SW480 (cell line): ENCODE data around the gene GTF2IRD1.
A peak's percentile ranks its signal among the peaks of the same experiment; 100 is the strongest.
"Not testable (repeated sequence)": the region's sequence is repeated elsewhere in the genome, so short reads cannot be mapped to it uniquely, and the experiment has no call there.

ENCODE experiments used
- DNase-seq: peaks from one replicate; pipeline ENCODE4 v3.0.0-alpha.2; 2016; ENCODE audit warnings: low spot score

Gene GTF2IRD1

DNA sequence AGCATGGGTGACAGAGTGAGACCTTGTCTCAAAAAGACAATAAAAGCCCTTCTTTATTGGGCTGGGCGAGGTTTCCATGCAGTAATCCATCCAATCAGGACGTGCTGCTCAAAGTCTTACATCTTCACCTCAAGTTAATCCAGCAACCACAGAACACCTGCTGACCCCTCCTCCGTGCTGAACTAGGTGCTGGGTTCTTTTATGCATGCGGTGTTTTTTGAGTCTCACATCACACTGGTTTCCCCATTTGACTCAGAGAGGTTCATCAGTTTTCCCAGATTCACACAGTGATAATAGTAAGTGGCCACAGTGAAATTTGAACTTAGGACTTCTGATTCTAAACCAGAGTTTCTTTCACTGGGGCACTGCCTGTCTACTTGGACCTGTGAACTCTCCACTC is 145.5 kb downstream of the GTF2IRD1 start:
- no peak for DNase-seq

DNA sequence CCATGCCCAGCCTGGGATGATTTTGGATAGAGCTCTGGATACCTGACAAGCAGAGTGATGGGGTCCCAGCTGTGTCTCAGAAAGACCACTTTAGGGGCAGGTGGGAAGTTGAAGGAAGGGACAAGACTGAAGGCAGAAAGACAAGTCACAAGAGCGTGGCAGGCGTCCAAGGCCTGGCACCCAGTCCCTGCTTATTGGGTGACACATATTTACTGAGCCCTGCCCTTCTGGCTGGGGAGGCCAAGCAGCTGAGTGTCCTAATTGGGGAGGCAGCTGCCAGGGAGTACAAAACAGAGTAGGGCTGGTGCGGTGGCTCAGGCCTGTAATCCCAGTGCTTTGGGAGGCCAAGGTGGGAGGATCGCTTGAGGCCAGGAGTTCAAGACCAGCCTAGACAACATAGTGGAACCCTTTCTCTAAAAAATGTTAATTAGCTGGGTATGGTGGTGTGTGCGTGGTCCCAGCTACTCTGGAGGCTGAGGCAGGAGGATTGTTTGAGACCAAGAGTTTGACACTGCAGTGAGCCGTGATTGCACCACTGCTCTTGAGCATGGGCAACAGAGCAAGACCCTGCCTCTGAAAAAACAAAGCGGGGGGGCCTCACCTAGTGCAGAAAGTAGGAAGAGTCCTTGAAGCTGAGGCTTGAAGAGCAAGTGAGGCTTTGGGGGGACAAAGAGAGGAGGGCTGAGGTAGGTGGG is 150.8 kb downstream of the GTF2IRD1 start:
- no peak for DNase-seq

DNA sequence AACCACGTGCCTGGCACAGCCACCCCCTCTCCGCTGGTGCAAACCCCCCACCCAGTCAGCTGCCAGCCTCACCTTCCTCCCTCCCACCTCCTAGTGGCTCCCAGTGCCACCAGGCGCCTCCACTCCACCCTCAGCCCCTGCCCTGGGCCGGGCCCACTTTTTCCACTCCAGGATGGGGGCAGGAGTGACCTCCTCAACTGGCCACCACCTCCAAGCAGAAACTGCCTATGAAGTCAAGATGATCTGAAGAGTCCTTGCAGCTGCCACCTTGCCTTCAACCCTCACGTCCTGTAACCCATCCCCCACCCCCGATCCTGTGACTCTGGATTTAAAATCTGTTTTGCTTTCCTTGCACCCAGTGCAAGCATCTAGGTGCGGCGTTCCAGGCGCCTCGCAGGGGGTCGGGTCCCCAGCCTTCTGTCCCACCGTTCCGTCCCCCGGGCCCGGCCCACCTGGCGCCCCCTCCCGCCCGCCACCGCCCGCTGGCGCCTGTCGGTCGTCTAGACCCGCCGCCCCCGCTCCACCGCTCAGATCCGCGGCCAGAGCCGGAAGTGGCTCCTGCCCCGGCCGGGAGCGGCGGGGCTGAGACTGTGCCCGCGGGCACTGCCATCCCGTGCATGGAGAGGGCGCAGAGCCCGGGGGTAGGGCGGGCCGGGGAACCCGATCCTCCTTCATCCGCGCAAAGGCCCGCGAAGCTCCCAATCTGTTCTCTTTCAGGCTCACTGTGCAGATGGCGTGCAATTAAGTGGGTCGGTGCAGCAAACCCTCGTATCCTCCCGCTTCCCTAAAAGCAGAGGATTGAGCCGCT is 152.6 kb downstream of the GTF2IRD1 start:
- DNase-seq: peak; percentile 66

DNA sequence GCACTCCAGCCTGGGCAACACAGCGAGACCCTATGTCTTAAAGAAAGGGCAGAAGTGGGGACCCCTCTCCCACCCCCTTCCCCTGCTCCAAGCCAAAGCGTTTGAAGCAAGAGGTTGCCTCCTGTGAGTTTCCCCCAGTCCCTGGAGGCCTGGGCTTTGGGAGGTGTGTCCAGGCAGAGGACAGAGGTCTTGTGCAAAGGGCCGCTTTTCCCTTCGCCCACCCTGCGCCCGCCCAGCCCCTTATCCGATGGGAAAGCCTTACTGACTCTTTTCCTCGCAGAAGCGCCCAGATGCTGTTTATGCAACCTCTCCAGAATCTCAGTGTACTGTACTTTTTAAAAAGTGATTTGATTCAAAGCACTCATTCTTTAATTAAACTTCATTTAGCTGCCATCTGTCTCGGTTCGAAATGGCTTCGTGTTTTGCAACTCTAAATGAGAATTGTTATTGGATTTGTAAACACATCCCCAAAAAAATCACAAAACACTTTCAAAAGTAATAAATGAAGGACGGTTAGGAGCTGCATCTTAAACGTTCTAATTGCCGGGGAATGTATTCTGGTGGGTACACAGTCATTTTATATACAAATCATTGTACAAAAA is 153.3 kb downstream of the GTF2IRD1 start:
- no peak for DNase-seq

DNA sequence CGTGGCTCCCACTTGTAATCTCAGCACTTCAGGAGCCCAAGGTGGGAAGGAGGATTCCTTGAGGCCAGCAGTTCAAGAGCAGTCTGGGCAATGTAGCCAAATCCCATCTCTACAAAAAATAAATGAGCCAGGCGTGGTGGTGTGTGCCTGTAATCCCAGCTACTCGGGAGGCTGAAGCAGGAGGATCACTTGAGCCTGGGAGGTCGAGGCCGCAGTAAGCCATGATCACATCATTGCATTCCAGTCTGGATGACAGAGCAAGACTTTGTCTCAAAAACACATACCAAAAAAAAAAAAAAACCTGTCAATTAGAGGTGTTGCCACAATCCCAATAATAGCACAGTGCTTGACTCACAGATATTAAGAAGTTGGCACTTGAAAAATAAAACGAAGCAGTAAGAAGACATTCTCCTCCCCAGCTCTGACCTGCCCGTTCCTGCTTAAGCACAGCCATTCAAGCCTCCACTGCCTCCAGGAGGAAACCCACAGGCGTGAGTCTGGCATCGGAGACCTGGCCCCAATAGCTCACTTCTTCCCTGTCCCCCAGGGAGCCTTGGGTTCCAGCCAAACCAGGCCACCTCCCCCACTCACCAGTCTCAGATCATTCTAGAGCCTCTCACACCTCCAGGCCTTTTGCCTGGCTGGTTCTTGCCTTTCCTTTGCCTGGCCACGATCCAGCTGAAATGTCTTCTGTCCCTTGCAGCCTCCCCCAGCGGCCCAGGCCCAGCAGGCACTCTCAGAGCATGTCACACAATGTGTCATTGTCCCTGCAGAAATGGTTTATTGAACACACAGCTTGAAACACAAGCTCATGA is 158.5 kb downstream of the GTF2IRD1 start:
- no peak for DNase-seq

DNA sequence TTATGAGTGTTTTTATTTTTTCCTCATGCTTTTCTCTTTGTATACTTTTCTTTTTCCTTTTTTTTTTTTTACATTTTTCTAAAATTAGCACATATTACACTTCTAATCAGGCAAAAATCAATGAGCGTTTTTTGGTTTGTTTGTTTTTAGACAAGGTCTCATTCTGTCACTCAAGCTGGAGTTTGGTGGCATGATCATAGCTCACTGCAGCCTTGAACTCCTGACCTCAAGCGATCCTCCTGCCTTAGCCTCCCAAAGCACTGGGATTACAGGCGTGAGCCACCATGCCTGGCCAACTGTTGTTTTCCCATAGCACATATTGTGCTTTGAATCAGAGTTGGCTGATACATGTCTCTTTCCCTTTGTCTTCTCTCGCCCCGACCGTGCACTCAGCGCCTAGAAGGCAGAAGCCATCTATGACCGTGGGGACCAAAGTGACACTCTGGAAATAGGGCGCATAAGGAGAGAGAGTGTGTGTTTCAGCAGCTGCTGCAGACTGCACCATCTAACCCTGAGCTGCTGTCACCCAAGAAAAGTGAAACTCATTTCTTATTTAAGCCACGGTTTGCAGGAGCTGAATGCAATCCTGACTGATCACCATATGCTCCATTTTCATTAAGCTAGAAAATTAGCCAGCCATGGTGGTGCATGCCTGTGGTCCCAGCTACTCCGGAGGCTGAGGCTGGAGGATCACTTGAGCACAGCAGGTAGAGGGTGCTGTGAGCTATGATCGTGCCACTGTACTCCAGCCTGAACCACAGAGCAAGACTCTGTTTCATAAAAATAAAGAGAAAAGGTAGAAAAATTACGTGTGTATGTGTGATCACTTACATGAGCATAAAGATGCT is 162.5 kb downstream of the GTF2IRD1 start:
- DNase-seq: no peak

DNA sequence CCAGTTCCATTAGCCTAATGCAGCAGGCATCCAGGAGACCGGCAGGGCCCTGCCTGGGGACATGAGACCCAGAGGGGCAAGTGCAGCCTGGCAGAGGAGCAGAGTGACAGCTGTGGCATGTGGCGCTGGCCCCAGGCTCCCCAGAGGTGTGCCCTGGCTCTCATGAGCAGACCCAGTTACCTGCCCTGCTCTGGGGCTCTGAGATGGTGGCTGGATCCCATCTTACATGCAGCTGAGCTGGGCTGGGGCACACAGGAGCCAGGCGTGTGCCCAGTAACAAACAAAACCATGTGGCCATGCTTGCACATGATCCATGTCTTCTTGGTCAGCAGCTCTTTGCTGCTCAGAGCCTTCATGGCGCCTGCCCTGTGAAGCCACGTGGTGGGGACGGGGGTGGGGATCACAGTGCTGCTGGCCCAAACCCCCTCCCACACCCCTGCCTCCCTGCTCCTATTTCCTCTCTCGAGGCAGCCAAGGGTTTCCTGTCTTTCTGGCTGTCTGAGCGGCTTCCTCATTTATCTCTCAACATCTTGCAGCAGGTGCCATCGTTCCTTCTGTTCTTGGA is 163.6 kb downstream of the GTF2IRD1 start:
- DNase-seq: no peak

DNA sequence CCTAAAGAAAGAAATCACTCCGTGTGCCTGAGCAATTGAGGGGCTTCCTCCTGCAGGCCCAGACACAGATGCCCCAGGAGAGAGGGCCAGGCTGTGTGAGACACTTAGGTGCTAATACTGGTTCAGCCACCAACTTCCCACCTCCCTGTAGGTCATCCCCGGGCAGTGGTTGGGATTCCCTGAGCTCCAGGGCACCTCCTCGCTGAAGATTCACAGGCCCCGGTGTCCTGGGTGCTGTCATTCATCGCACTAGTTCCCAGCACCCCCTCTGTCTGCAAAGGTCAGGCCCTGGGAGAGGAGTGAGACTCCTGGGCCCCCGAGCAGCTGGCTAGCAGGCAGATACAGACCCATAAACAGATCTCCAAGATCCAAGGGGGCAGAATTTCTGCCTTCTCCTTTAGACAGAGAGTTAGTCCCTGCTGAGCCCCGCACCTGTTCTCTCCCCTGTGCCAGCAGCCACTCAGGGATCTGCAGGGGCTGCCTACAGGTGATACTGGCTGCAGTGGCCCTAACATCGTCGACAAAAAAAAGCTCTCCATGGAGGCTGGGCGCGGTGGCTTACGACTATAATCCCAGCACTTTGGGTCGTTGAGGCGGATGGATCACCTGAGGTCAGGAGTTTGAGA is 165.6 kb downstream of the GTF2IRD1 start:
- DNase-seq: no peak

DNA sequence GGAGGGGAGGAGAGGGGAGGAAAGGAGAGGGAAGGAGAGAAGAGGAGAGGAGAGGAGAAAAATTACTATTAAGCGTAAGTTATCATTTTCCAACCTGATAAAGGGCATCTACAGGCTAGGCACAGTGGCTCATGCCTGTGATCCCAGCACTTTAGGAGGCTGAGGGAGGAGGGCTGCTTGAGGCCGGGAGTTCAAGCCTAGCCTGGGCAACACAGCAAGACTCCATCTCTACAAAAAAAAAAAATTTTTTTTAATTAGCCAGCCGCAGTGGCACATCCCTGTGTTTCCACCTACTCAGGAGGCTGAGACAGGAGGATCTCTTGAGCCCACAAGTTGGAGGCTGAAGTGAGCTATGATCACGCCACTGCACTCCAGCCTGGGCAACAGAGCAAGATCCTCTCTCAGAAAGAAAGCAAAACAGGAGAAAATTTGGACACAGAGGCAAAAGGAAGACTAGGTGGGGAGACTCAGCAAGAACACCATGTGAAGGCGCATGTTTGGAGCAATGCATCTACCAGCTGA is 168.6 kb downstream of the GTF2IRD1 start:
- no peak for DNase-seq

DNA sequence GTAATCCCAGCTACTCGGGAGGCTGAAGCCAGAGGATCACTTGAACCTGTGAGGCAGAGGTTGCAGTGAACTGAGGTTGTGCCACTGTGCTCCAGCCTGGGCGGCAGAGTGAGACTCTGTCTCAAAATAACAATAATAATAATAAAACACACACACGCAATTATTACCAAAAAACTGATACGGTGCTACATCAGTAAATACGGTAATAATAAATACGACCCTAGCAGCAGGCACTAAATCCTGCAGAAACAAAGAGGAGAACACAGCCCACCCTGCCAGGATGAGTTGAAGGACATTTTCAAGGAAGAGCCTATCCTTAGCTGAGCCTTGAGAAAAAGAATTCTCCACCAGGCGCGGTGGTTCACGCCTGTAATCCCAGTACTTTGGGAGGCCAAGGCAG is 169.4 kb downstream of the GTF2IRD1 start:
- DNase-seq: no peak

DNA sequence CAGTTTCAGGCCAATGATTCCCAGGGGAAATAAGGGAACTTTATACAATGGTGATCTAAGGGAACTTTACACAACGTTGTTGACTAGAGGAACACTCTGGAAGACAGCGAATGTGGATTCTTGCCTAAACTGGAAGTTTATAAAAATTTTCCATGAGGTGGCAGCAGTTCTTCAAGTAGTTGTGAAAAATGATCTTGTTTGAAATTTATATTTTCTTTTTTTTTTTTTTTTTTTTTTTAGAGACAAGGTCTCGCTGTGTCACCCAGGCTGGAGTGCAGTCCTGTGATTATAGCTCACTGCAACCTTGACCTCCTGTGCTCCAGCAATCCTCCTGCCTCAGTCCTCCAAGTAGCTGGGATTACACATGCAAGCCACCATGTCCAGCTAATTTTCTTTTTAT is 171.7 kb downstream of the GTF2IRD1 start:
- no peak for DNase-seq

DNA sequence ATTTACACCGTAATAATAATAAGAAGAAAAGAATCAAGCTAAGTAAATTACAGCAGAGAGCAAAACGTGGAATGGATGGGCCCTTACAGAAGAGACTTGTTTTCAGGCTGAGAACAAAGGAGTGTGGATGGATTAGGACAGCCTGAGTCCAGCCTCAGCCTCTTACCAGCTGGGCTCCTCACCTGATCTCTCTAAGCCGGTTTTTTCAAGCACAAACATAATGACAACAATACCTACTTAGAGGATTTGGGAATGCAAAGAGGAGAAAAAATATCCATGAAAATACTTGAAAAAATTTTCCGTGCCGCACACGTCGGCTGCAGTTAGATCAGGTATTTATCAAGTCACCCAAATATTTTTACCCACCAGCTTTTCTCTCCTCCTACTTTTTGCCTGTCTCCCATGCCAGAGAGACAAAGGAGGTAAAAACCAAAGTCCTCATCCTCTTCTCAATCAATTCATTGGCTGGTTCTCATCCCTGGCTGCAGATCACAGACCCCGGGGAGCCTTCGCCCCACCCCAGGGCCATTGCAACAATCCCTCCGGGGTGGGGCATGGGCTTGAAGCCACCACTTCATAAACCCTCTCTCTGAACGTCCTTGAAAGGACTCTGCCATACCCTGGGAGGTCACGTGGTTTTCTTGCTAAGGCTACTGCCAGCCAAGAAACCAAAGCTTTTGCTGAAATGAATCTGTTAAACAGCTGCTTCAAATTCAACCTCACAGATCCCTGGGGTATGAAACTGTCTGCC is 174.1 kb downstream of the GTF2IRD1 start:
- DNase-seq: peak; percentile 69

DNA sequence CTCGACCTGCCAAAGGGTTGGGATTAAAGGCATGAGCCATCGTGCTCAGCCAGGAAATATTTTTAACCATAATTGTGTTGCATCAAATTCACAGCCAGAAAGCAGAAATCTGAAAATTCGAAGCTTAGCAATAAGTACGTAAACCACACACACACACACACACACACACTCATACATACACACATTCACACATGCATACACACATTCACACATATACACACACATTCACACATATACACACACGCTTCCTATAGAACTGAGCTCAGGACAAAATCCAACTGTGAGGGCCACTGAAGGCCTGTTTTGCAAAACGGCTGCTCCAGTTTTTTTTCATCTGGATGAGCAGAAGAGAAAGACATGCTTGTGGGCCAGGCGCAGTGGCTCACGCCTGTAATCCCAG is 178.8 kb downstream of the GTF2IRD1 start:
- no peak for DNase-seq

DNA sequence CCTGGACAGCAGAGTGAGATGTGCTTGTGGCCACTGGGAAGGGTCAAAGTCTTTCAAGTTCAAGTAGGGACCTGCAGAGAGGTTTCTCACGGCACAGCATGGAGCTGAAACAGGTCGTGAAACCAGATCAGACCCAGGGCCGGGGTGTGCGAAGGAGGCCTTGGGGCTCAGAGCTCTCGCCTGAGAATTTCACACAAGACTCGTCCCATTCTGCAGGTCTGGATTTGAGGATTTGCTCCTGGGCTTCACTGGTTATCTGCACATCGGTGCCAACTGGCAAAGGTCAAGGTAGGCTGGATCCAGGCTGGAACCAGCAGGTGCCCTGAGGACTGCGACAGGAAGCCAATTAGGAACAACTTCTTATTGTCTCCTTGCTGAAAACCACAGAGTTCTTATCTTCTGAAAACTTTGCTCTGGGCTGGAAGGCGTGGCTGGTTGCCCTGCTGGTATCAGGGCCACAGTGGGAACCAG is 179.8 kb downstream of the GTF2IRD1 start:
- no peak for DNase-seq

DNA sequence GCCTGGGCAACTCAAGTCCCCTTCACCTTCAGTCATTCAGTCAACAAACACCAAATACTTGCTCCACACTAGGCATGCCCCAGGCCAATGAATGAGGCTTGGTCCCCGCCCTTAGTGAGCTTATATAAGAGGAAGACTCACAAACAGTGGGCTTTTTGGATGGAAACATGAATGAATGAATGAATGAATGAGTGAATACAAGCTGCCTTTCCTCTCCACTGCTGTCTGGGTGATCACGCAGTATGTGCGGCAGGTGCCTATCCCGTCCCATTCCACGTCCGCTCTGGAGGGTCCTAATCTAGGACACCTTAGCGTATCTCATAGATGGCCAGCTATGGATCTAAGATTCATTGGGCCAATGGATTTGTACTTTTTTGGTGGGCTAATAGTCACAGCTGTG is 184.0 kb downstream of the GTF2IRD1 start:
- DNase-seq: no peak

DNA sequence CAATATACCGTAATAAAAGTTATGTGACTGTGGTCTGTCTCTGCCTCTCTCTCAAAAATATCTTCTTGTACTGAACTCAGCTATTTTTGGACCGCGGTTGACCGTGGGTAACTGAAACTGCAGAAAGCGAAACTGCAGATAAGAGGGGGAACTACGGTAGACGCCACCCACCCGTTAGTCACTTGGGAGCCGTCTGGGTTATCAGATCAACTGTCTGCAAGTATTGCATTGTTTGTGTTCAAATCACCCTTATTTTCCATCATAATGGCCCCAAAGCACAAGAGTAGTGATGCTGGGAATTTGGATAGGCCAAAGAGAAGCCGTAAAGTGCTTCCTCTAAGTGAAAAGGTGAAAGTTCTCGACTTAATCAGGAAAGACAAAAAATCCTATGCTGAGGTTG is 196.3 kb downstream of the GTF2IRD1 start:
- DNase-seq: not testable (repeated sequence)

DNA sequence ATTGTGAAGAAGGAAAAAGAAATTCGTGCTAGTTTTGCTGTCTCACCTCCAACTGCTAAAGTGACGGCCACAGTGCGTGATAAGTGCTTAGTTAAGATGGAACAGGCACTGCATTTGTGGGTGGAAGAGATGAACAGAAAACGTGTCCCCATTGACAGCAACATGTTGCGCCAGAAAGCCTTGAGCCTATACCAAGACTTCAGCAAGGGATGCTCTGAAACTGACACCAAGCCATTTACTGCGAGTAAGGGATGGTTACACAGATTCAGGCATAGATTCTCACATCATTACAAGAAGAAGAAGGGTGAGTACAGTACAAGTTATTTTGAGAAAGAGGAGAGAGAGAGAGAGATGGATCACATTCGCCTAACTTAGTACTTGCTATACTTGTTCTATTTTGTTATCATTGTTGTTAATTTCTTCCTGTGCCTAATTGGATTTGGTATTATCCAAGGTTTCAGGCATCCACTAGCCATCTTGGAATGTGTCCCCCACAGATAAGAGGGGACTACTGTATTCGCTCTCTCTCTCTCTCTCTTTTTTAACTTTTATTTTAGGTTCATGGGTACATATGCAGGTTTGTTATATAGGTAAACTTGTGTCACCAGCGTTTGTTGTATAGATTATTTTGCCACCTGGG is 196.9 kb downstream of the GTF2IRD1 start:
- not testable (repeated sequence) for DNase-seq

DNA sequence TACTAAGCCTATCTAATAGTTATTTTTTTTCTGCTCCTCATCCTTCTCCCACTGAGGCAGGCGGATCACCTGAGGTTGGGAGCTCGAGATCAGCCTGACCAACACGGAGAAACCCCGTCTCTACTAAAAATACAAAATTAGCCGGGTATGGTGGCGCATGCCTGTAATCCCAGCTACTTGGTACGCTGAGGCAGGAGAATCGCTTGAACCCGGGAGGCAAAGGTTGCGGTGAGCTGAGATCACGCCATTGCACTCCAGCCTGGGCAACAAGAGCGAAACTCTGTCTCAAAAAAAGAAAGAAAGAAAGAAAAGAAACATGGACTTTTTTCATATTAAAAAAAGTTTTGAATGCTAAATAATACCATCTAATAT is 197.4 kb downstream of the GTF2IRD1 start:
- DNase-seq: not testable (repeated sequence)
